Measurements from ENCODE around the gene STXBP4.
"Not testable (repeated sequence)": the region's sequence is repeated elsewhere in the genome, so short reads cannot be mapped to it uniquely, and the experiment has no call there.

The STXBP4 gene

DNA sequence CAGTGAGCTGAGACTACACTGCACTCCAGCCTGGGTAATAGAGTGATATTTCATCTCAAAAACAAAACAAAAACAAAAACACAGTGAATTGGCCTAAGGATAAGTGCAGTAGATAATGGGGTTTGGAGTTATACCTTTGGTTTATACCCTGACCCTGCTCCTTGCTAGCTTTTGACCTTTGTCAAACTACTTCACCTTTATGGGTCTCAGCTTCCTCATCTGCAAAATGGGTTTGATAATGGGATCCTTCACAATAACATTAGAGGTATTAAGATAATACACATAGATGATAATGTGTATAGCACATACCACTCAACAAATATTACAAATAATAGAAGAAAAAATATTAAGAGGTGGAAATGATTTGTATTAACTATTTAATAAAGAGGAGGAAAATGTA lies 85.9 kb downstream of the STXBP4 start:
- no peak for DNase-seq (ENCODE audit: low read depth)

- DNase-seq (ENCODE audit: low read depth): no peak
Measured at GRCh38 chr17:55056526-55056925, 88.0 kb downstream of the STXBP4 start.

DNA sequence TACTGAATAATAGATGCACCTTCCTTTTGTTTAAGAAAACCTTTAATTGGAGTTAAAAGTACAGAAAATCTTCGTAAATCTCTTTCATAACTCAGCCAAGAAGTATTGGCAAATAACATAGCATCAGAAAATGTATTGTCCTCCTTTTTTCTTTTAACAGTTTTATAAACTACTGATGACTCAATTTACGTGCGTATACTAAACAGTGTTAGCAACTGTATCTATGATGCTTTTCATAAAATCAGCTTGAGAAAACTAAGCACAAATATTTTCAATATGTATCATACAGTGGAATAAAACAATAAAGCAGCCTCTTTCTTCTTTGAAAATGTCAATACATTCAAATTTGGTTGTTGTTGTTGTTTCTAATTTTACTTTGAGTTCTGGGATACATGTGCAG lies 88.6 kb downstream of the STXBP4 start:
- no peak for DNase-seq (ENCODE audit: low read depth)

DNA sequence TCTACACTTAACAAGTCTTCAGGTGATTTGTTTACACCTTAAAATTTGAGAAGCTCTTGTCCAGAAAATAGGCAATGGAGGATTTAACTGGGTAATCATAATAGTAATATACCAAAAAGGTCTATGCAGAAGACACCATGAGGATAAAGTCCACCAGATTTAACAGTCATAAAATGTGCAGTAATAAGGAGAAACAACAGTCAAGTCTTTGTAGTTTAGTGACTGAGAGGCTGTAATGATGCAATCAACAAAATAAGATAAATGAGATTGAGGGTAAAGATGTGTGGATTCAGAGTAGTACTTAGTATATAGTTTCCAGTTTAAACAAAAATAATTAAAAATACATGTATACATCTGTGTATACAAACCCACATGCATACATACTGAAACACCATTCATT lies 91.2 kb downstream of the STXBP4 start:
- DNase-seq (ENCODE audit: low read depth): no peak

DNA sequence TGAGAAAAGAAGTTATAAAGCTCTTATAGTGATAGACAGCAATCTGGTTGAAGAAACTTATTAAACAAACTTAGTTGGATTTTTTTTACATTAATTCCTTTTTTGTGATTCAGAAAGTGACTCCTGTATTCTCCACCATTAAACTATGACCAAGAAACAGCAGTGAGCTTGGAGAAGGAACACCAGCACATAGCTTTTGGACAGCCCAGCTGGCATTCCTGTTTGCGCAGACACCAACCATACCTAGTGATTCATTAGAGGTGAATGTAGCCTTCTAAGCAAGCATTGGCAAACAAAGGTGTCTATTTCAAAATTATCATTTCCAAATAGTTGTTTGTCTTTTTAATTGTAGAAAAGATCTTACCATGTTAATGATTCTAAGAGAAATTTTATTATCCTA lies 94.4 kb downstream of the STXBP4 start:
- DNase-seq (ENCODE audit: low read depth): no peak

- no peak for DNase-seq (ENCODE audit: low read depth)
Measured at GRCh38 chr17:55063885-55064874, 95.6 kb downstream of the STXBP4 start.

DNA sequence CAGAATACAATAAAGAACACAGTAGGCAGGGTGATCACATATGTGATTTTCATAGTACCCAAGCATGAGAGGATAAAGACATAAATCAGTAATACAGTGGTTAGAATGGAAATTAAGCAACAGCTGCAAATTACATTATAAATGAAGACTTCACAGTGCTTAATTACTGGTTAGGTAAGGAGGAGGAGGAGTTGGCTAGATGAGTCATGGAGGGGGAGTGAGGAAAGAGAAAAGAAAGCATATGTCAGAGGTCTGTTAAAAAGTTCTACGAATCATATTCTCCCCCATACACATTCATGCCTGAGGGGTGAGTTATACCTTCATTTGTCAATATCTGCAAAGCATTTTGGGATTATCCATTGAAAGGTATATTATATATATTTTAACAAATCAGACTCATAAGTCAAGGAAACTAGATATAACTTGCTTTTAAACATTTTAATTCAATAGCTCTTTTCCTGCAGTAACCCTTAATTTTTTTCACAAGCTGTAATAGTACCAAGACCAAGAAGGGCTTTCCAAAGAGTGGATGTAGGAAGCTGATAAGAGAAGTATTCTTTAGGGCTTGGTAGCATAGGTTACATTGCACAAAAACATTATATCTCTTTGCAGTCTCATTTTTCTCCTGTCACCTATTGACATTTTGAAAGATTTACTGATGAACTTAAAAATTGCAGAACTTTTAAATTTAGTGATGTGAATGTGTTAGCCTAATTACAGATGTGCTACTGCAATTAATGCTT lies 99.3 kb downstream of the STXBP4 start:
- DNase-seq (ENCODE audit: low read depth): no peak

- DNase-seq (ENCODE audit: low read depth): no peak
Measured at GRCh38 chr17:55068862-55069811, 100.6 kb downstream of the STXBP4 start.

GRCh38 chr17:55069983-55070529 lies 101.5 kb downstream of the STXBP4 start:
- no peak for DNase-seq (ENCODE audit: low read depth)

GRCh38 chr17:55072898-55073297 lies 104.3 kb downstream of the STXBP4 start:
- DNase-seq (ENCODE audit: low read depth): peak; percentile 11

DNA sequence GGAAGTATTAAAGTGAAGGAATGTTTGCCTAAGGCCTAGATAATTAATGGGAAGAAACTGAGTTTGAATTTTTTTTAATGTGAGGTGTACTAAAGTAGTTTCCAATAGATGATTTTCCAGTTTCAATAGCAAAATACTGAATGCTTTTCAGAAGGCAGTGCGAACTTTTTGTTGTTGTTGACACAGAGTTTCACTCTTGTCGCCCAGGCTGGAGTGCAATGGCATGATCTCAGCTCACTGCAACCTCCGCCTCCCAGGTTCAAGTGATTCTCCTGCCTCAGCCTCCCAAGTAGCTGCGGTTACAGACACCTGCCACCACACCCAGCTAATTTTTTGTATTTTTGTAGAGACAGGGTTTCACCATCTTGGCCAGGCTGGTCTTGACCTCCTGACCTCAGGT lies 104.9 kb downstream of the STXBP4 start:
- DNase-seq (ENCODE audit: low read depth): not testable (repeated sequence)

DNA sequence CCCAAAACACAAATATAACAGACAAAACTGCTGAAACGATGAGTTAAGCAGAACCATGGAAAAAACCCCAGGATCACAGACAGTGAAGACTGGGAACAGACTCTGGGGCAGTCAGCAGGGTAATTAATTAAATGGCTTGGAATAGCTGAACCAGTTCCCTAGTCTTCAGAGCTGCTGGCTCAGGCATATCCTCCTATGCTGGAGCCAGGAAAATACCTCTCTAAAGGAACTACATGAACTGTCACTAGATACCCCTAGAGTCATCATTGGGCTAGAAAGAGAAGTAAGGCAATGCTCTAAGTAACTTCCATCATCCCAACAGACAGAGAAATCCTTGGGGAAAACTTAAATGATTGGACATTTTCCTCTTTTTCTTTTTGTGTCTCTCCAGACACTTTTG lies 113.0 kb downstream of the STXBP4 start:
- DNase-seq (ENCODE audit: low read depth): no peak

DNA sequence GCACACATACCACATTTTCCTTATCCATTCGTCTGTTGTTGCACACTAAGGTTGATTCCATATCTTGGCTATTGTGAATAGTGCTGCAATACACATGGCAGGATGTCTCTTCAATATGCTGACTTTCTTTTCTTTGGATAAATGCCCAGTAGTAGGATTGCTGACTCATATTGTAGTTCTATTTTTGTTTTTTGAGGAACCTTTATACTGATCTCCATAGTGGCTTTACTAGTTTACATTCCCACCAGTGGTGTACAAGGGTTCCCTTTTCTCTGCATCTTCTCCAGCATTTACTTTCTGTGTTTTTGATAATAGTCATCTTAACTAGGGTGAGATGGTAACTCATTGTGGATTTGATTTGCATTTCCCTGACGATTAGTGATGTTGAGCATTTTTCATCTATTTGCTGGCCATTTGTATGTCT lies 118.1 kb downstream of the STXBP4 start:
- peak; percentile 84 for DNase-seq (ENCODE audit: low read depth)

DNA sequence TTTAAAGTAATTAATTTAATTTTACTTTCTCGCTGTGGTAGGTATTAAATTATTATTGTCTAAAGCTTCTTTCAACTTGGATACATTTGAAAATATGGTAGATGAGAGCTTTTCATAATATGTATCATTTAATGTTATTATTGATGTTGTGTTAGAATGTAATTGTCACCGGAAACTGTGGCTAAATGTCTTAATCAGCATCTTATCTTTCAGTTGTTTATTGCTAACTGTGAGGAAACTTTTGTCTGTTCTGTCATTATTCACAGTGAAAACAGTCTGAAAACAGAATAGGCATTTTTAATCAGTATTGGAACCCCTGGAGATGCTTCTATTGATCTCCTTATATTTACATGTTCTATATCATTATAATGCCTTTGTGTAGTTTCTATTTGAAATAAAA lies 120.7 kb downstream of the STXBP4 start:
- no peak for DNase-seq (ENCODE audit: low read depth)

DNA sequence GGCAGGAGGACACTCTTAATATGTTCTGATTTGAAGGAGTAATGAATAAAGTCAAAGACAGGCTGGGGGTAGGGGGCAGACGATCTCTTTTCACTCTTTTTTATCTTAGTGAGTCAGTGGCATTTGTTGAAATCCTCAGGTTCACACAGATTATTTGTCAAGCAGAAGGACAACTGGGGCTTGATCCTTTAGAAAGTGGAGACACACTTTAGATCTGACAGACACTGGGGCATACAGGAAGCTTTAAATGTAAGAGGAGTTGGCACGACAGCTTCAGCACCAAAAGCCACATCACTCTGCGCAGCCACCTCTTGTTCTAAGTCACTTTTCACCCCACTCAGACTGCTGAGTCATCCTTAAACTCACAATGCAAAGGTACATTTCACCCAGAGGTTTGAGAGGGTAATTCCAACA lies 121.5 kb downstream of the STXBP4 start:
- peak; percentile 9 for DNase-seq (ENCODE audit: low read depth)

- no peak for DNase-seq (ENCODE audit: low read depth)
Measured at GRCh38 chr17:55093353-55093752, 124.8 kb downstream of the STXBP4 start.

GRCh38 chr17:55098765-55099164 lies 130.2 kb downstream of the STXBP4 start:
- DNase-seq (ENCODE audit: low read depth): no peak

- no peak for DNase-seq (ENCODE audit: low read depth)
Measured at GRCh38 chr17:55110521-55110920, 142.0 kb downstream of the STXBP4 start.

DNA sequence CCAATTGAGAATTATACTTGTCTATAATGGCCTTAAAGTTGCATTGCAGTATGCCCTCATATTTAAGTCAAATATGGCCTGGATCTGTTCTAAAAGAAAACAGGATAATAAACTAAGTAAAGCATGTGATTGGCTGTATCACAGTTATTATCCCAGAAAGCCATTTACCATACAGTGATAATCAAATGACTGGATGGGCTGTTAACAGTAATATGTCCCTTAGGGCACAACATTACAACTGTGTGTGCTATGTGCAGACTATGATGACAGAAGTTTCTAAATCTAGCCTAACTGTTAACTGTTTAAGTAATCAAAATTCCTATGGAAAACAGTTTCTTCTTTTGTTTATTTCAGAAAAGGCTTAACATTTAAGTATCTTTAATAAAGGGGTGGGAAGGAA lies 145.7 kb downstream of the STXBP4 start:
- no peak for DNase-seq (ENCODE audit: low read depth)

DNA sequence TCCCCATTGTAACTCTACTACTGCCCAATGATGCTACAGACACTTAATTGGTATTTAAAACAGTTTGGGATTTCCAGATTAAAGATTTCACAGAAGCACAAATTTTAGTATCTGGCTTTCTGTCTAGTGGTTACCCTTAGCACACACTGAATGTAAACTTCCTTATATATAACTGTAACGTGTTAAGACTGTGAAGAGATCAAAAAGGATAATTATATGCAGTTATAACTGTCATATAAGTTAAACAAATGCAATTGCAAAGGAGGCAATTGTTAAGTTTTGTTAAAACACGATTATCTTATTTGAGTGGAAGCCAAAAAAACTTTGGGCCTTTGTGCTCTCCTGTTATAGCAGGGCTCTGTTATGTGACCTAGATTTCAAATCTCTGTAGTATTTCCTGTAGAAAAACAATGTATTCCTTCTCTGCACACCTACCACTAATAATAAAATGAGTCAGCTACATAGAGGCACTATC lies 147.9 kb downstream of the STXBP4 start:
- DNase-seq (ENCODE audit: low read depth): no peak

DNA sequence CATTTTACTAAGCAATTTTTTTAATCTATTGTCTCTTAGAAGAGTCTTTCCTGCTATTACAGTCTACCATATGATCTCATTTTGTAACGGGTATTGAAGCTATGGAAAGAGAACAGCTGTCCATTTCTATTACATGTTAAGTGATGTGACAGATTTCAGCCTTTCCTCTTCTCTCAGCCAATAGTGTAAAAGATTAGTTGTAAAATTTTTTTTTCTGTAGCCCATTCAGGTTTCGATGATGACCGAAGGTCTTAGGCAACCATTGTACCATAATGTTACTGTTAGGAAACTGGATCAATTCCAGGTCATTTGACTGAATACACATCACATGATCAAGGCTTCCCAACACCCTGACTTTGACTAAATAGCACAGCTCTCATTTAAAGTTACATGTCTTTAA lies 148.6 kb downstream of the STXBP4 start:
- no peak for DNase-seq (ENCODE audit: low read depth)

- no peak for DNase-seq (ENCODE audit: low read depth)
Measured at GRCh38 chr17:55120651-55121050, 152.1 kb downstream of the STXBP4 start.

Measured in fibroblast of gingiva (primary cell).